Epithelial cell of proximal tubule (primary cell): ENCODE measurements around the gene TAF1C. TPM values are rescaled to one million over a fixed set of nuclear protein-coding genes. Genes with fewer than 3 reads are reported as not detected.

Experiments used
- DNase-seq: peaks from one replicate; pipeline ENCODE4 v3.0.0-alpha.2; 2011; ENCODE audit warnings: low read depth
- H3K4me3 ChIP-seq: 2 replicates; pipeline ENCODE4 v1.5.1; 2011; ENCODE audit warnings: low read depth, mild to moderate bottlenecking, low read length
- total RNA-seq: library from RNA; depleted of rRNA; stranded (reverse); fragments of >200 nt; gene quantifications from 2 replicates; pipeline ENCODE4 v1.2.3, GENCODE V29; 2015
- TF ChIP-seq, protein P1 (sequence below): conservative IDR thresholded peaks from 2 replicates; pipeline ENCODE4 v1.5.1; 2012; ENCODE audit warnings: low read depth, mild to moderate bottlenecking, low read length

Gene TAF1C
- total RNA-seq, 1 donor from 2014 or later, result 30.4 TPM

DNA sequence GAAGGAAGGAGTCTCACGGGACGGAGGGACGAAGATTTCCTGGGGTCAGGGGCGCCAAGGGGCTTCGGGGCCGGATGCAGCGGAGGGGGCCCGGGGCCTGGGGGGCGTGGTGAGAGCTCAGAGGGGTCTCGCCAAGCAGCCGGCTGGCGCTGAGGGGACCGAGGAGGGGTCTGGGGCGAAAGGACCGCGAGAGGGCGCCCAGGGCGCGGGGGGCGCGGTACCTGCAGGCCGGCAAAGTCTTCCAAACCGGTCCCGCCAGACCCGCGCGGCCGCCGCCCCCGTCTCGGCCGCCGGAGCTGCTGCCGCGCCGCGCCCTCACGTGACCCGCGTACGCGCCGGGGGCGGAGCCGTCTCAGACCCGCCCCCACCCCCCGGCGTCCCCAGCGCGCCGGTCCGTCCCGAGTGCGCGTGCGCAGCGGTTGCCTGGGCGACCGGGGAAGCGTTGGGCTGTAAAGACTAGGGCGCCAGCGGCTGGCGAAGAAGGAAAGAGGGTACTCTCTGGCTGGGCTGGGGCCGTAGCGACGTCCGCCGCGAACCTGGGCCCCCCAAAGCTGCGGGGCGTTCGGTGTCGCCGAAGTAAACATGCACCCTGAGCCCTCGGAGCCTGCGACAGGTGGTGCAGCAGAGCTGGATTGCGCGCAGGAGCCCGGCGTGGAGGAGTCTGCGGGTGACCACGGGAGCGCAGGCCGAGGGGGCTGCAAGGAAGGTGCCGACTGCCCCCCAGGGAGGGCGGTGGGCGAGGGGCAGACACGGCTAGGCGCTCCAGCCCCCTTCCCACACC lies 41.8 kb downstream of the TAF1C start, which contains the start of the genes DNAAF1 and HSDL1:
Gene DNAAF1, plus strand, starts transcription at position 450 of the 781 bp plus-strand sequence. Its CDS starts 133 bp downstream, at position 583.
Gene HSDL1, minus strand, starts transcription at position 319 of the 781 bp plus-strand sequence. CDS start 13,856 bp downstream, outside the sequence.
- TF ChIP-seq, protein P1, sequence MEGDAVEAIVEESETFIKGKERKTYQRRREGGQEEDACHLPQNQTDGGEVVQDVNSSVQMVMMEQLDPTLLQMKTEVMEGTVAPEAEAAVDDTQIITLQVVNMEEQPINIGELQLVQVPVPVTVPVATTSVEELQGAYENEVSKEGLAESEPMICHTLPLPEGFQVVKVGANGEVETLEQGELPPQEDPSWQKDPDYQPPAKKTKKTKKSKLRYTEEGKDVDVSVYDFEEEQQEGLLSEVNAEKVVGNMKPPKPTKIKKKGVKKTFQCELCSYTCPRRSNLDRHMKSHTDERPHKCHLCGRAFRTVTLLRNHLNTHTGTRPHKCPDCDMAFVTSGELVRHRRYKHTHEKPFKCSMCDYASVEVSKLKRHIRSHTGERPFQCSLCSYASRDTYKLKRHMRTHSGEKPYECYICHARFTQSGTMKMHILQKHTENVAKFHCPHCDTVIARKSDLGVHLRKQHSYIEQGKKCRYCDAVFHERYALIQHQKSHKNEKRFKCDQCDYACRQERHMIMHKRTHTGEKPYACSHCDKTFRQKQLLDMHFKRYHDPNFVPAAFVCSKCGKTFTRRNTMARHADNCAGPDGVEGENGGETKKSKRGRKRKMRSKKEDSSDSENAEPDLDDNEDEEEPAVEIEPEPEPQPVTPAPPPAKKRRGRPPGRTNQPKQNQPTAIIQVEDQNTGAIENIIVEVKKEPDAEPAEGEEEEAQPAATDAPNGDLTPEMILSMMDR, result no peak
- no peak for DNase-seq
- peak within 1 kb of the TSS; percentile 69 for H3K4me3 ChIP-seq

DNA sequence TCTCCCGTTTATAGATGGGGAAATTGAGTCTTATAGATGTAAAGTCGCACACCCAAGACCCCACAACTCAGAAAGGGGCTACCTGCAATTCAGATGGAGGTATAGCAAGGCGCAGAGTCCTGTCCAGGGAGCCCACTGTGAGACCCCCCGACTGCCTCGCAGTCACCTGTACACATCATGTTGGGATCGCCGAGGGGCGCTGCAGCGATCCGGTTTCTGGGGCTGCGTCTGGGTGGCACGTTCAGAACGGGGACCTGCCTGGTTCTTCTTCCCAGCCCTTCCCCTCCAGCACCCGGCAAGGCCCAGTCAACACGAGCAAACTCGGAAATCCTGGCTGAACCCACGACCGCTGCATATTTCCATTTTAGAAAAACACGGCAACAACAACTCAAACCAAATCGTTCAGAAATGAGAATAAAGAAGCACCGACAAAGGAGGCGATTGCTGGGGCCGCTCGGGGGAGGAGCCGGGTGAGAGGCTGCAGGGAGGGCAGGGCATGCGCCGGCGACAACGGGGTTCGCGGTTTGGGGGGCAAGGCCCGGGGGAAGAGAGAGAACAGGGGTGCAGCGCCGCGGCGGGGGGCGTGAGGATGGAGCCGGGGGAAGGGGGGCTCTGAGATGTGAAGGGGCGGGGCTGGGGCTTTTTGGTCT lies 42.5 kb downstream of the TAF1C start:
- peak overlapping the region; percentile 69 for H3K4me3 ChIP-seq
- TF ChIP-seq, protein P1, result peak; percentile 30
- DNase-seq, result no peak

DNA sequence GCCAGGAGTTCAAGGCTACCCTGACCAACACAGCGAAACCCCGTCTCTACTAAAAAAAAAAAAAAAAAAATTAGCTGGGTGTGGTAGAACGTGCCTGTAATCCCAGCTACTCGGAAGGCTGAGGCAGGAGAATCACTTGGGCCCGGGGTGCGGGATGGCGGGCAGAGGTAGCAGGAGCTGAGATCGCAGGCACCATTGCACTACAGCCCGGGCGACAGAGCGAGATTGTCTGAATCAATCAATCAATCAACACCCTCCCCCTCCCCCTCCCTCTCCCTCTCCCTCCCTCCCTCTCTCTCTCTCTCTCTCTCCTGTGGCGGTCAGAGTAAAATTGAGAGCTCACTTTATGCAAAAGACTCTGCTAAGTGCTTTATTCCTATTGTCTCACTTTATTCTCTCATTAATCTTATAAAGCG lies 43.1 kb downstream of the TAF1C start:
- TF ChIP-seq, protein P1, result no peak
- DNase-seq, result no peak

DNA sequence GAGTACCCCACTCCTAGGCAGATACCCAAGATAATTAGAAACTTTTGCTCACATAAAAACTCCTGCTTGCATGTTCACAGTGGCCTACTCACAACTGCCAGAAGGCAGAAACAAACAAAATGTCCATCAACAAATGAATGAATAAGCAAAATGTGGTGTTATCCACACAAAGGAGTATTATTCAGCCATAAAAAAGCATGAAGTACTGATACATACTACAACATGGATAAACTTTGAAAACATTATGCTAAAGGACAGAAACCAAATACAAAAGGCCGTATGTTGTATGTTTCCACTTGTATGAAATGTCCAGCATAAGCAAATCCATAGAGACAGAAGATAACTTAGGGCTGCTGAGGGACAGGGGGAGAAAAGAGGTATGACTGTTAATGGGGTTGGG lies 43.8 kb downstream of the TAF1C start:
- no peak overlapping the region for H3K4me3 ChIP-seq
- TF ChIP-seq, protein P1, result no peak
- DNase-seq, result no peak

More for the DNA sequence above, 43.1 kb downstream of the TAF1C start:
- H3K4me3 ChIP-seq, result peak overlapping the region; percentile 69

DNA sequence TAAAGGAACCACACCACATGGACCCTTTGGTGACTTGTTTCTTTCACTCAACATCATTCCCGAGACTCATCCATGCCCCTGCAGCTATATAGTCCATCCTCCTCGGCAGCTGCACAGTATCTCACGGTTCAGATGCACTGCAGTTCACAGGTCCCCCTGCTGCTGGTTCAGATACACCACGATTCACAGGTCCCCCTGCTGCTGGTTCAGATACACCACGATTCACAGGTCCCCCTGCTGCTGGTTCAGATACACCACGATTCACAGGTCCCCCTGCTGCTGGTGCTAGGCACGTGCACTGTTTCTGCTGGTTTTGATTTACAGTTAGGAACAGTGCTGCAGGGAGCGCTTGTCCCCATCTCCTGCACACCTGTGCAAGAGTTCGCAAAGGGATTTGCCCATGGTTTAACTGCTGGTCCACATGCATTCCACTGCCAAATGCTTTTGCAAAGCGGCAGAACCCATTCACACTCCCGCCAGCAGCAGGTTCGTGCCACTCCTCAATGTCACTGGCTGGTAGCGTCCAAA lies 45.6 kb downstream of the TAF1C start:
- no peak for DNase-seq
- no peak overlapping the region for H3K4me3 ChIP-seq
- TF ChIP-seq, protein P1, result peak; percentile 10

DNA sequence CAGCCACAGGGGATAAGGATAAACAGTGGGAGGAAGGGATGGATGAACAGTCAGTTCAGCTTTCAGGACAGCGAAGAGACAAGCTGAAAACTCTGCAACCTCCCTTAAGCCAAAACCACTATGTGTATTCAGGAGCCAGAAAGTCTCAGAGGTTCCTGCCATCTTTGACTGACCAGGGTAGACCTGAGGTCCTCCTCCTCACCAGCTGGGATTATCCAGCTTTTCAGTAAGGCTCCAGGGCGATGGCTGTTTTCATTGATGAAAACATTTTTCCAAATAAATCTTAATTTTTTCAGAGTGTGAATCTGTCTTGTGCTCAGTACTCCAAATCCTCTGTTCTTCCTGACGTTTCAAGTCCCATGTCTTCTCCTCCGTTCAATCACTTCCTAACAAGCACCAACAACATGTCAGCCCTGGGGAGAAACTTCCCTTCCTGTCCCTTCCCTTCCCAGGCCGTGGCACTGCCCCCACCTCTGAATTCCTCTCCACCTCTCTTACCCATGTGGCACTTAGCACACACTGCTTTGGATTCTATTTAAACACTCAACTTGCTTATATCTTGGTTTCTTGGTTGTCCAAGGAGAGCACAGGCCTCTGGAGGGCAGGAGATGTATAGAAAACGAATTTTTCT lies 47.1 kb downstream of the TAF1C start:
- TF ChIP-seq, protein P1, result no peak
- H3K4me3 ChIP-seq, result no peak overlapping the region
- no peak for DNase-seq
